Mucosa of descending colon (tissue), 3 donors: ENCODE measurements around the gene FBP2. TPM values are rescaled to one million over a fixed set of nuclear protein-coding genes. Genes with fewer than 3 reads are reported as not detected.

Source experiments
- ATAC-seq: fragments of 200-7000 bp; cut with Tn5 transposase; one replicate; pipeline ENCODE4 v1.9.1; 2020; ENCODE audit warnings: mild to moderate bottlenecking, moderate library complexity
- DNase-seq, 3 donors: peaks; one replicate each; pipeline ENCODE4 v3.0.0-alpha.2; 2020
- H3K36me3 ChIP-seq: fragments of 200-600 bp; one replicate; pipeline ENCODE4 v1.8.0; 2021; ENCODE audit warnings: low read depth, mild to moderate bottlenecking
- H3K4me1 ChIP-seq: fragments of 200-600 bp; one replicate; pipeline ENCODE4 v1.8.0; 2021; ENCODE audit warnings: low read depth, mild to moderate bottlenecking
- H3K4me3 ChIP-seq: fragments of 200-600 bp; one replicate; pipeline ENCODE4 v1.8.0; 2021; ENCODE audit warnings: mild to moderate bottlenecking
- H3K9me3 ChIP-seq: fragments of 200-600 bp; one replicate; pipeline ENCODE4 v1.8.0; 2021; ENCODE audit warnings: mild to moderate bottlenecking
- CTCF ChIP-seq: fragments of 200-600 bp; IDR thresholded peaks from one replicate; pipeline ENCODE4 v1.8.0; 2022; ENCODE audit warnings: antibody characterized with exemption, mild to moderate bottlenecking
- intact Hi-C, 2 donors: fragments of 100-400 bp; cut with DNase I in 1 of 2; cut with micrococcal nuclease in 1 of 2; formaldehyde crosslinking; loops; one replicate each; pipeline versions ENCODE4 v1.11.0 to v1.11.1; 2022; cut with DNase I, micrococcal nuclease
- total RNA-seq, 3 donors: library from RNA; stranded (reverse); fragmentation: NEBNext Ultra II Directional in 2 of 3; extraction: Animal tissue kit (Norgen Biotek cat#: 25700) in 2 of 3; gene quantifications; one replicate each; pipeline versions ENCODE4 v1.2.1 to v1.2.4, GENCODE V29; 2021 to 2023
- donor health status: DM: no; HTN: no; CAD: no; lungs with moderate emphysema.
- donor health status: DM: no; HTN: no; CAD: no.
- donor health status: DM: no; HTN: yes; CAD: no.

FBP2 gene
- total RNA-seq, 3 donors from 2014 or later = not detected

DNA sequence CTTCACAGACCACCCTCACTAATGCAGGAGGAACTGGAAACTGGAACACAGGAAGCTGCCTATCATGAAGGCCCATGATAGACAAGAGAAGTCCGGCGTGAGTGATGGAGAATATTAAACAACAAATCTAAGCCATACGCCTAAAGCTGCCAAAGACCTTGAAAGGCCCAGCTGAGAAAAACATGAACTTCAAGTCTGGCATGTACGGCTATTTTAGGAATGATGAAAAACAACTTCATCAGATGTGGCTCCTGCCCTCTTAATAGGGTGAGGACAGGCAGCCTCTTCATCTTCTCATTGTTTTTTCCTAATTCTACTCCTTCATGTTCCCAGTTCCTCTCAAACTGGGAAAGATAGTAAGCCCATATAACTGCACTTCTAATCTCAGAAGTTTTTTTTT, 25.4 kb upstream of the FBP2 start:
- ATAC-seq (no peak), DNase-seq (no peak)
- no peak for TF ChIP-seq CTCF
- intact Hi-C loops = no loop called here
- Histone ChIP-seq H3K4me3 (no peak overlapping the region), H3K36me3 (no peaks in the 10 kb centered on the region), H3K4me1 (no peaks in the 10 kb centered on the region), H3K9me3 (no peaks in the 10 kb centered on the region)

DNA sequence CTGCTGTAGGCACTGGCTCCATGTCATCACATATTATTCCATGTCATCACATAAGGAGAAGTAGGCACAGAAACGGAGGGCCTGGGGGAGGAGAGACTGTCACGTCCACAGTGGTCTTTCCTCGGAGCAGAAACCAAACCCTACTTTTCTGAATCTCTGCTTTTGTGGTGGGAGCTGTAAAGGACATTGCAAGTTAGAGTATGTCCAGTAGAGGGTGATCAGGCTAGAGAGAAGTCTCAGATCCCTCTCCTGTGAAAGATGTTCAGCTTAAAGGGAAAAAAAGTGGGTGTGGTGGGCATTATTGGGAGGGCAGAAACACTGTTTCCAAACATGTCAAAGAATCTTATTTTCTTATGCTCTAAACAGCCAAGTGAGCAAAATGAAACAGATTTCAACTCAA, 19.4 kb upstream of the FBP2 start:
- intact Hi-C loops = no loop called here
- ATAC-seq (no peak), DNase-seq (no peak)
- no peak for TF ChIP-seq CTCF
- peaks cover 17% of the 10 kb centered on the region for H3K4me1 ChIP-seq
- H3K36me3 ChIP-seq = no peaks in the 10 kb centered on the region
- H3K4me3 ChIP-seq = no peak overlapping the region
- H3K9me3 ChIP-seq = no peaks in the 10 kb centered on the region

DNA sequence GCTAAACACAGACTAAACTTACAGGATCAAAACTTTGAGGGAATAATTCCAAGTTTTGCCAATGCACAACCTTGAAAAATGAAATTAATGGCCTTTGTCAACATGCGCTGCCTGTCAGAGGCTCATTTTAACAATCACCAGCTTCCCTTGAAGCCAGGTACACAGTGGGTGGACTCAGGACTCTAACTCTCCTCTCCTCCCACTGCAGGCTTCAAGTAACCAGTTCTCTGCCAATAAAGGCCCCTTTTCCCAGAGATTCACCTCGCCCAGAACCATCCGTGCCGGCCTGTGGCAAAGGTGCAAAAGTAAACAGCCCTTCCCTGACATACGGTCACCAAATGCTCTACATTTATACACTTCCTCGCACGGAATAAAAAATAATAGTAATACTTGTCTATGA, 18.4 kb upstream of the FBP2 start:
- TF ChIP-seq CTCF = no peak
- Histone ChIP-seq H3K36me3 (no peaks in the 10 kb centered on the region), H3K4me1 (peaks cover 26% of the 10 kb centered on the region), H3K4me3 (no peak overlapping the region), H3K9me3 (no peaks in the 10 kb centered on the region)
- intact Hi-C loops = no loop called here
- ATAC-seq = peak; percentile 58
- peak in 2 of 3 donors; percentile 55 to 62 for DNase-seq

DNA sequence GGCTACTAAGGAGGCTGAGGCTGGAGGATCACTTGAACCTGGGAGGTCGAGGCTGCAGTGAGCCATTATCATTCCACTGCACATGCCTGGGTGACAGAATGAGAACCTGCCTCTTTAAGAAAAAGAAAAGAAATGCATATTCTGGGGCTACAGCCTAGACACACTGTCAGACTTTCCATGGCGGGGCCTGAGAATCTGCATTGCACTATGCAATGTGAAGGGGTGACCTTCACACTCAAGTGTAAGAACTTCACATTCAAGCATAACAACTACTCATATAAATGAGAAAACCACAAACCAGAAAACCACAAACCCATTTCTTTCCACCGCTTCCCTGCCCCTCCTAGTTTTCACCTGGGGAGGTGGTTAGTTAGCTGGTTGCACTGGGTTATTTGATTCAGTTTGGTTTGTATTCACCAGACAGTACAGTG, 18.0 kb upstream of the FBP2 start:
- peak in 1 of 3 donors; percentile 40 for DNase-seq
- ATAC-seq = no peak
- no peak for TF ChIP-seq CTCF
- intact Hi-C loops = no loop called here
- Histone ChIP-seq H3K36me3 (no peaks in the 10 kb centered on the region), H3K9me3 (no peaks in the 10 kb centered on the region), H3K4me3 (no peak overlapping the region), H3K4me1 (peaks cover 30% of the 10 kb centered on the region)

GRCh38 chr9:94610181-94610606, 16.6 kb upstream of the FBP2 start:
- Histone ChIP-seq H3K4me3 (no peak overlapping the region), H3K4me1 (peaks cover 38% of the 10 kb centered on the region), H3K36me3 (no peaks in the 10 kb centered on the region), H3K9me3 (no peaks in the 10 kb centered on the region)
- ATAC-seq (no peak), DNase-seq (no peak)
- intact Hi-C loops = no loop called here
- TF ChIP-seq CTCF = no peak

DNA sequence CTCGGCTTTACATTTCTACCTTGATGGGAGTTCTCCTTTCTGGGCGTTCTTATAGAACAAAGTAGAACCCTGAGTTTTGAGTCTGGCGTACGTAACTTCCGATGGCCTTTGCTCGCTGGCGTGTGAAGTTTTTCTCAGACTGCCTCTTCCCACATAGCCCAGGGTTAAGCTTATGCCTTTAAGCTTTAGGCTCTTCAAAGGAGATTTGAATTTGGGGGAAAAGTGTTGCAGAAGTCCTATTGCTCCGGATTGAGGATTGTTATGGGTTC, 13.7 kb upstream of the FBP2 start:
- DNase-seq (peak in 1 of 3 donors; percentile 40), ATAC-seq (peak; percentile 1)
- no peak for TF ChIP-seq CTCF
- peaks cover 58% of the 10 kb centered on the region for H3K4me1 ChIP-seq
- H3K36me3 ChIP-seq = no peaks in the 10 kb centered on the region
- no peaks in the 10 kb centered on the region for H3K9me3 ChIP-seq
- intact Hi-C loops = no loop called here
- H3K4me3 ChIP-seq = no peak overlapping the region
